BE2C (cell line): ENCODE measurements around the gene JMJD4.

Experiments
- DNase-seq: peaks from one replicate; pipeline ENCODE4 v3.0.0-alpha.2; 2020
- H3K27me3 ChIP-seq: fragments of 250-450 bp; sonication (Bioruptor Pico); 2 replicates; pipeline ENCODE4 v1.5.1; 2020; ENCODE audit warnings: mild to moderate bottlenecking
- H3K36me3 ChIP-seq: fragments of 250-450 bp; sonication (Bioruptor Pico); 2 replicates; pipeline ENCODE4 v1.5.1; 2020; ENCODE audit warnings: mild to moderate bottlenecking
- H3K4me1 ChIP-seq: fragments of 250-450 bp; sonication (Bioruptor Pico); 2 replicates; pipeline ENCODE4 v1.5.1; 2020
- H3K4me3 ChIP-seq: 2 replicates; pipeline ENCODE4 v1.5.1; 2011; ENCODE audit warnings: low read depth, low read length
- H3K9me3 ChIP-seq: fragments of 250-450 bp; sonication (Bioruptor Pico); 2 replicates; pipeline ENCODE4 v1.5.1; 2020
- TF ChIP-seq, protein P1 (sequence below): IDR thresholded peaks from 2 replicates; pipeline ENCODE4 v1.5.1; 2012; ENCODE audit warnings: mild to moderate bottlenecking, low read depth, low read length

Gene JMJD4

DNA sequence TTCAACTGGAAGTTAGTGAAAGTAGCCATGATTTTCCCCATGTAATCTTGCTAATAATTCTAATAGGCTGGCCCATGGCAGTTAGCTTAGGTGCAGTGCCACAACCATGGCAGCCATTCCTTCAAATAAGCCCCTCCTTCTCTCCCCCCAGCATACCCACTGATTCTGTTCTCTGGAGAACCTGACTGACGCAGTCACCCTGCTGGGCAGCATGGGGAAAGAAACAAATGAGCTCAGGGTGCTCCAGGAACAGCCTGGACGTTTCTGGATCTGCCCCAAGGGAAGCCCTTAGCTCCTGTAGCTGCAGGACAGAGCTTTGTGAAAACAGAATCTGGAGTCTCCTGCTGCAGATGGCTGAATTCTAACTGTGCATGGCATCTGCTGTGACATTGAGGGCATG lies 22.7 kb upstream of the JMJD4 start:
- no peak for DNase-seq
- TF ChIP-seq, protein P1, sequence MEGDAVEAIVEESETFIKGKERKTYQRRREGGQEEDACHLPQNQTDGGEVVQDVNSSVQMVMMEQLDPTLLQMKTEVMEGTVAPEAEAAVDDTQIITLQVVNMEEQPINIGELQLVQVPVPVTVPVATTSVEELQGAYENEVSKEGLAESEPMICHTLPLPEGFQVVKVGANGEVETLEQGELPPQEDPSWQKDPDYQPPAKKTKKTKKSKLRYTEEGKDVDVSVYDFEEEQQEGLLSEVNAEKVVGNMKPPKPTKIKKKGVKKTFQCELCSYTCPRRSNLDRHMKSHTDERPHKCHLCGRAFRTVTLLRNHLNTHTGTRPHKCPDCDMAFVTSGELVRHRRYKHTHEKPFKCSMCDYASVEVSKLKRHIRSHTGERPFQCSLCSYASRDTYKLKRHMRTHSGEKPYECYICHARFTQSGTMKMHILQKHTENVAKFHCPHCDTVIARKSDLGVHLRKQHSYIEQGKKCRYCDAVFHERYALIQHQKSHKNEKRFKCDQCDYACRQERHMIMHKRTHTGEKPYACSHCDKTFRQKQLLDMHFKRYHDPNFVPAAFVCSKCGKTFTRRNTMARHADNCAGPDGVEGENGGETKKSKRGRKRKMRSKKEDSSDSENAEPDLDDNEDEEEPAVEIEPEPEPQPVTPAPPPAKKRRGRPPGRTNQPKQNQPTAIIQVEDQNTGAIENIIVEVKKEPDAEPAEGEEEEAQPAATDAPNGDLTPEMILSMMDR, result no peak
- Histone ChIP-seq H3K36me3 (peaks cover 32% of the 10 kb centered on the region), H3K27me3 (no peaks in the 10 kb centered on the region), H3K4me1 (no peaks in the 10 kb centered on the region), H3K9me3 (no peaks in the 10 kb centered on the region), H3K4me3 (no peak overlapping the region)

DNA sequence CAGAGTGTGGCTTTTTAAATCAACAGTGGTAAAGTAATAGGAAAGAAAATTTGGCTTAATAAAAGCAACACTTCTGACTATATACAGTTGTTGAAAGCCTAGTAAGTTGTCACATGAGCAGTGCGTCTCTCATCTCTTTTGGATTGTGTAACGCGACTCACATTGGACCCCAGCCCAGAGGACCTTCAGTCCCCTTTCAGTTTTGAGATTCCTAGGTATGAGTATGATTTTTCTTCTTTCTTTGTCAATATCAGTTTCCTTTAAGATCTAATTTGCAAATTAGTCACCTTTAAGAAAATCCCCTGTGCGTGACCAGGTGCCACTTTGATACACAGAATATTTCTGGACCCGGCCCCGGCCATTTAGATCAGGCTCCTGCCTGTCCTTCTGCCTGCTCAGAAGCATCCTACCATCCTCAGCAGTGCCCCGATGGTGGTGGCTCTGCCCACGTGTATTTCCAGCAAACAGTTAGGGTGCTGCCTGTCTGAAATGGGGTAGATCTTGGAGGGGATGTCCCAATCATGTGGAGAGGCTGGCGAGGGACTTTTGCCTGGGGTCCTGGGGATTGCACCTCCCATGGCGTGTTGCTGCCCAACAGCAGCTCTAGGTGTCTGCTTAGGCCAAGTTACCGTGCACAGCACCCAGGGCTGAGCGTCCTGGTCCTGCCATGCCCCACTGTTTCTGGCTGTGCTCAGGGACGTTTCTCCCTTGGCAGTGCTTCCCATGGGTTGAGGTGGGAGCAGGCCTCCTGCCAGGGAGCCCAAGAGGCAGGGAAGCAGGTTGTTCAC lies 21.3 kb upstream of the JMJD4 start:
- Histone ChIP-seq H3K27me3 (no peaks in the 10 kb centered on the region), H3K4me3 (no peak overlapping the region), H3K36me3 (peaks cover 29% of the 10 kb centered on the region), H3K9me3 (no peaks in the 10 kb centered on the region), H3K4me1 (no peaks in the 10 kb centered on the region)
- no peak for DNase-seq
- TF ChIP-seq, protein P1, result no peak

DNA sequence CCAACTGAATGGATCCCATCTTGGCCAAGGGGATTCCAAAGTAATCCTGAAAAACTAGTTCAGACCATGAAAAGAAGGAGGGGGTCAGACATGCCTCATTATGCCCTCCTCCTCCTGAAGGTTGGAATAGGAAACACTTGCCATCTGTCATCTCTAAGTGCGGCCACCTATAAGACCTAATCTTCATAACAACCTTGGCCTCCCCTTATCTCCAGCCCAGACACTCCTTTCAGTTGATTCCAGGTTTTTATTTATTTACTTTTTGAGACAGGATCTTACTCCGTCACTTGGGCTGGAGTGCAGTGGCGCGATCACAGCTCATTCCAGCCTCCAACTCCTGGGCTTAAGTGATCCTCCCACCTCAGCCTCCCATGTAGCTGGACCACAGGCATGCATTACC lies 19.9 kb upstream of the JMJD4 start:
- Histone ChIP-seq H3K4me3 (no peak overlapping the region), H3K36me3 (peaks cover 26% of the 10 kb centered on the region), H3K9me3 (no peaks in the 10 kb centered on the region), H3K4me1 (no peaks in the 10 kb centered on the region), H3K27me3 (no peaks in the 10 kb centered on the region)
- TF ChIP-seq, protein P1, result no peak
- no peak for DNase-seq

DNA sequence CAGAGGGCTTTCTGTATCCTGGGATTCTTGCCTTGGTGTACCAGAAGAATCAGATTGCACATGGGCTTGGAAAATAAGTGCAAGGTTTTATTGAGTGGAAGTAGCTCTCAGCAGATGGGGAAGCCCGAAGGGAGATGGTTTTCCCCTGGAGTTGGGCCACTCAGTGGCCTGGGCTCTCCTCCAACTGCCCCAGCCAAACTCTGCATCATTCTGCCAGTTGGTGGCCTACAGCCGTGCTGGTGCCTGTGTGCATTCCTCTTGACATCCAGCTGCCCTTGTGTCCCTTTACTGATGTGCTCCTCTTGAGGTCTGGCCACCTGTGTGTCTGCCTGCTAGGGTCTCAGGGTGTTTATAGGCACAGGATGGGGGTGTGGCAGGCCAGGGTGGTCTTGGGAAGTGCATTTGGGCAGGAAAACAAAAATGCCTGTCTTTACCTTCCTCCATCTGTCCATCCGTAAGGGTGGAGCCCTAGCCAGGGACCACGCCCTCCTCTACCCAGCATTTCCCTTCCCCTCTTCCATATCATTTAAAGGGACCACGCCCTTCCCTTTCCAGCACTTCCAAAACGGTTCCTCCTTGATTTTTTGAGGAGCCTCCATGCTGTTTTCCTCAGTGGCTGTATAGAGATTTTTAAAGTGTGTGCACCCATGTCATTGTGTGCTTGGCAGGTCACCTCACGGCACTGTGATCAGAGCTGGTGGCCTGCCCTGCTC lies 19.1 kb upstream of the JMJD4 start:
- TF ChIP-seq, protein P1, result no peak
- no peak for DNase-seq
- peaks cover 20% of the 10 kb centered on the region for H3K36me3 ChIP-seq

DNA sequence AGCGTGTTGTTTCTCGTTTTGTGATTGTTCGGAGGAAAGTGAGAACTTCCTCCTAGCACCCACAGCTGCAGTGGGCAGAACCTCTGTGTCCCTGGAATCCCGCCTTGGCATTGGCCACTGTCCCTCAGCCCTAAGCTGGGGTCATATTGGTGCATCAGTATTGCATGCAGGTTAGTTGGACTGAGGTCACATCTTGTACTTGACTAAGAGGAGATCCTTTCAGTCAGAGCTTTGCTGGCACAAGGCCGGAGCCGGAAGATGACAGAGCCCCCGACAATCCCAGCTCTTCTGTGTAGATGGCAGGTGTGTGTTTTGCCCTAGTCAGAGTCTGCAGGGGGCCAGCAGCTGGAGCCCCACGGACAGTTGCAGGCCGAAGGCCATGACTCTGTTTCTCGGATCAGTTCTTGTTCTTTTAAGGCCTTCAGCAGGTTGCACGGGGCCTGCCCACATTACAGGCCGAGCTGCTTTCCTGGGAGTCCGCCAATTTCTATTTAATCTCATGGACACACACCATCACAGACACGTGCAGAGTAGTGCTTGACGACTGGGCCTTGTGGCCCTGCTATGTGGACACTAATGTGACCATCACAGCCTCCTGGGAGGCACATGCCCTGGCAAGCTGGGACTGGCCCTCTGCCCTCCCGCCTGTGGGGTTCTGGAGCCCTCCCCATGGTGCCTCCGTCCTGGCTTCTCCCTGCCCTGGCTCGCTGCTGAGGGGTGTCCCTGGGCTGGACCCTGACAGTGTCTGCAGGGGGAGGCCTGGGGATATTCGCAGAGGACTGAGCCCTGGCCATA lies 15.0 kb upstream of the JMJD4 start:
- Histone ChIP-seq H3K9me3 (no peaks in the 10 kb centered on the region), H3K27me3 (no peaks in the 10 kb centered on the region), H3K4me1 (no peaks in the 10 kb centered on the region), H3K36me3 (peaks cover 12% of the 10 kb centered on the region), H3K4me3 (no peak overlapping the region)
- DNase-seq, result no peak
- TF ChIP-seq, protein P1, result no peak

More for the DNA sequence above, 19.1 kb upstream of the JMJD4 start:
- no peaks in the 10 kb centered on the region for H3K9me3 ChIP-seq
- H3K27me3 ChIP-seq, result no peaks in the 10 kb centered on the region
- H3K4me1 ChIP-seq, result no peaks in the 10 kb centered on the region
- H3K4me3 ChIP-seq, result no peak overlapping the region
